HT1080 (cell line): Measurements from ENCODE around the gene PEX11B. TPM values are rescaled to one million over a fixed set of nuclear protein-coding genes. Genes with fewer than 3 reads are reported as not detected.
A peak's percentile ranks its signal among the peaks of the same experiment; 100 is the strongest.

Source experiments
- DNase-seq: peaks from one replicate; pipeline ENCODE4 v3.0.0-alpha.2; 2015; ENCODE audit warnings: low read depth
- polyA plus RNA-seq, 2 experiments: library from polyadenylated mRNA; depleted of rRNA; stranded (reverse); fragments of >200 nt; gene quantifications; 2 replicates each; pipeline ENCODE4 v1.2.3, GENCODE V29; 2015
- total RNA-seq: library from RNA; depleted of rRNA; stranded (reverse); fragments of >200 nt; shearing (Covaris generic); gene quantifications from 2 replicates; pipeline ENCODE4 v1.2.3, GENCODE V29; 2014; rRNA removed

Gene PEX11B, protein sequence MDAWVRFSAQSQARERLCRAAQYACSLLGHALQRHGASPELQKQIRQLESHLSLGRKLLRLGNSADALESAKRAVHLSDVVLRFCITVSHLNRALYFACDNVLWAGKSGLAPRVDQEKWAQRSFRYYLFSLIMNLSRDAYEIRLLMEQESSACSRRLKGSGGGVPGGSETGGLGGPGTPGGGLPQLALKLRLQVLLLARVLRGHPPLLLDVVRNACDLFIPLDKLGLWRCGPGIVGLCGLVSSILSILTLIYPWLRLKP
- total RNA-seq = 17.8 and 21.8 TPM in 2 replicates
- 25.8 and 26.0 TPM in 2 replicates for polyA plus RNA-seq (2015; cell fraction: cytosol; rRNA removed)
- polyA plus RNA-seq (2015; cell fraction: nucleus; rRNA removed) = 19.5 and 19.7 TPM in 2 replicates

DNA sequence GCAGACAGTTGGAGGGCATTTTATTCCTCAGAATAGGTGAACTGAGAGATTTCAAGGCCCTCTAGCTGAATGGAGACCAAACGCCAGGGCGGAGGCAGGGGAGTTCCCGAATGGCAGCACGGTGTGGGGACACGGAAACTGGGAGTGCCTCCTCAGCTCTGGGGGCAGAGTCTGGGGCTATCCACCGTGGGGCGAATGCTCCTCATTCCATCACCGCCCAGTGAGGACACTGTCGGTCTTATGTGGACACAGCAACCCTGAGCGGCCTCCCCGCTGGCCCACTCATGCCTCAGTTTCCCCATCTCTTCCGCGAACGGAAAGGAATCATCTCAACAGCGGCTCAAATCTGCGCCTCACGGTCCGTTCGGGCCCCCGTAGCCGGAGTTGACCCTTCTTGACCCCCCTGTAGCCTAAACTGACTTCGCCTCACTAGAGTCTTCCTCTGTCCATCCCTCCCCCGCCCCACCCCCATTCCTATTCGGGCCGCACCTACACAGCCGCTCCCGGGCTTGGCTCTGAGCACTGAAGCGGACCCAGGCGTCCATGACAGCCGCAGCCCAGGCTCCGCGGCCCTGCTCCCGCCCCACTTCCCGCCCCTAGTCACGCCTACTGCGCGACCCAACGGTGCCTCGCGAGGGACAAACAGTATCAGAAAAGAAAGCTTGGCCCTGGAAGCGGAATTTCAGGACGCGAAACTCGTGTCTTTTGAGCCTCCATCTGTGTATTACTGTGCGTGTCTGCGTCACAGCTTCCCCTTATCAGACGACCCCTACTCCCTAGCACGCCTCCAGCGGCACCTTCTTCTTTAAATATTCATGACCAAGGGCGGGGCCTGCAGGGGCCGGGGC is at the start of gene PEX11B:
PEX11B (minus strand) TSS at position 574 of the 848 bp plus-strand sequence; CDS start at position 545, 29 bp downstream.
- DNase-seq = peak; percentile 84

DNA sequence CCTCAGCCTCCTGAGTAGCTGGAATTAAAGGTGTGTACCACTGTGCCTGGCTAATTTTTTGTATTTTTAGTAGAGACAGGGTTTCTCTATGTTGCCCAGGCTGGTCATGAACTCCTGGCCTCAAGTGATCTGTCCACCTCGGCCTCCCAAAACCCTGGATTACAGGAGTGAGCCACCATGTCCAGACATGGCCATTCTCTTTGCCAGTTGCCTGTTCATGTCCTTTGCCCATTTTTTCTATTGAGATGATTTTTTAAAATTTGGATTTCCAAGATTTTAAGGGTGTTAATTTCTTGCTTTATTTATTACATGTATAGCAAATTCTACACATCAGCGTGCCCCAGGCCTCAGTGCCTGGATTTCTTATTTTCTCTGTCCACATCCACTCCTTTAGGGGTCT is 48.8 kb upstream of the PEX11B start:
- no peak for DNase-seq

DNA sequence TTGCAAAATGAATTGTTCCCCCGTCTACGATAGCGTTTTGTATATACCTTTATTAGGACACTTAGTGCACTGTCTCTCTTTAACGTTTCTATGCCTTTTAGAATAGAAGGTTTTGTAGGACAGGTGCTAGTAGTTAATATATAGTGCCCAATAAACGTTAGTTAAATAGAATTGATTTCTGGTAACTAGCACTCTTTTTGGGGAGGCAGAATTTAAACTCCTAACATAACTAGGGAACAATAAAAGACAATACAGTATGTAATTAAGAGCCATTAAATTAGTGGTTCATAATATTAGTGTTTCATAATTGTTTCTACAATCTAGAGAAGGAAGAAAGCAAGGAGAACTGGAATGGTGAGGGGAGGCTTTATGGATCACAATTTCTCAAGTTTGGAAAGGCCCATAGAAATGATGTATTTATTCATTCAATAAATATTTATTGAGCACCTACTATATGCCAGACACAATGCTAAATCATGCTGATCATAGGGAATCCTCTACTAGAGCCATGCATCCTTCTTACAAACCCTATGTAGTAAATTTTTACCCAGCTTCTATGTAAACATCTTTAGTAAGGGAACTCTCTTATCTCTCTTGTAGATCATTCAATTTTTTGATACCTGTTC is 46.7 kb upstream of the PEX11B start:
- DNase-seq = no peak

DNA sequence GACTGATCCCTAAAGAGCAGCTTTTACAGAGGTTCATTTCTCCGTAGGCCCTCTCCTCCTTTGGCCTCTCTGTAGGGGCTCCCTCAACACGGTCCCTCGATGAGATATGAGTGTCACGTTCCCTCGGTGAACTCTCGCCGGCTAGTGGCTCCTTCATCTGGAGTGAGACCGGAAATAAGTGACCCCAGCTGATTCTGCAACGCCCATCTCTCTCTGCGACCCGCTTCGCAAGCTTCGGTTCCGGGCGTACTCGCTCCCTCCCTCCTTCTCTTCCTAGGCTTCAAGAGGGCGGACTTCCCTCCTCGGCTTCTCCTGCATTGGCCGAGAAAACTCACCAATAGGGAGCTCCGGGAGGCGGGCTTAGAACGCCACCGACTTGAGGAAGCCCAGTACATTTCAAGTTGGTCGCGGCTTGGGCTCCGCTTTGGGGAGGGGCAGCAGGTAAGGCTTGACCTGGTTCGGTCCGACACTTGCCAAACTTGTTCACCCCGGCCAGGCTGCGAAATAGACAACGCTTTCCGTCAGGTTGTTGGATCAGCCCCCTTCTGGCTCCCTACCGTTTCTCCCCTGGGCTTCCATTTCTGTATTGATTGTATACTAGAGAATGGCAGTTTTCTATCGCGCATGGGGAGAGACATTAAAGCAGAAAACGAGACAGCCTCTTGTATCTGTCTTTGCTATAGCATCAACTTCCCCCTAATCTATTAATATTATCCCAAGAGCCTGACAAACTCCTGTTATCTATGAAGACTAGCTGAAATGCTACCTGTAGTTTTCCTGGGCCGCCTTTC is 46.0 kb upstream of the PEX11B start, which contains the start of the genes ANKRD34A and POLR3GL:
ANKRD34A (minus strand) TSS at position 248 of the 791 bp plus-strand sequence. CDS start 2,816 bp downstream, outside the sequence.
POLR3GL (plus strand) TSS at position 363 of the 791 bp plus-strand sequence. CDS start 10,176 bp downstream, outside the sequence.
- DNase-seq = peak; percentile 95

DNA sequence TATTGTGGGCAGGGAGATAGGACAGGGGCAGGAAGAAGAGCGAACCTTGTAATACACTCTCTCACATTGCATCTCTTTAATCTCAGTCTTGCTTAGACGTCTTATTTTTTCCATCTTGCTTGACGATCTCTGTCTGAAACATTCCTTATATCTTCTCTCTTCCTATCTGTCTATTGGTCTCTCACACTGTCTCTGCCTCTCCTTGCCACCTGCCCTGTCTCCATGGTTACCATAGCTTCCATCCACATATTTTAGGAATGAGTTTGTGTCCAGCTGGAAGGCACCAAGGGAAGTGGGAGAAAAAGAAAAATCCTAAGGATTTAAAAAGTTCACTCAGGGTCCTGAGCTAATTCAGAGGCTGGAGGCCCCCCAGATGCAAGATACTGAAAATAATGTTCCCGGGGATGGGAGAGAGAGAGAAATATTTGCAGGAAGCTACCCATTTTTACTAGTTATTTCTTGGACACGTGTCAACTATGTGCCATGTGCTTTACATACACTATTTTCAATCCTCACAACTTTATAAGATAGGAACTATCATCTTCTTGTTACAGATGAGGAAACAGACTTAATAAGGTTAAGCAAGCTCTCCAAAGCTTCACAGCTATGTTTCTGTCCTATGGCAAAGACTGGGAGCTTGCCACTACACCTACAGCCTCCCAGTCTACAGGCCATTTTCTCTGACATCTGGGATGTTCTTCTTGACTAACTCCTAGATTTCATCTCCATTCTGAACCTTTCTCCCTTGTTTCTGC is 44.9 kb upstream of the PEX11B start:
- DNase-seq = peak; percentile 80

DNA sequence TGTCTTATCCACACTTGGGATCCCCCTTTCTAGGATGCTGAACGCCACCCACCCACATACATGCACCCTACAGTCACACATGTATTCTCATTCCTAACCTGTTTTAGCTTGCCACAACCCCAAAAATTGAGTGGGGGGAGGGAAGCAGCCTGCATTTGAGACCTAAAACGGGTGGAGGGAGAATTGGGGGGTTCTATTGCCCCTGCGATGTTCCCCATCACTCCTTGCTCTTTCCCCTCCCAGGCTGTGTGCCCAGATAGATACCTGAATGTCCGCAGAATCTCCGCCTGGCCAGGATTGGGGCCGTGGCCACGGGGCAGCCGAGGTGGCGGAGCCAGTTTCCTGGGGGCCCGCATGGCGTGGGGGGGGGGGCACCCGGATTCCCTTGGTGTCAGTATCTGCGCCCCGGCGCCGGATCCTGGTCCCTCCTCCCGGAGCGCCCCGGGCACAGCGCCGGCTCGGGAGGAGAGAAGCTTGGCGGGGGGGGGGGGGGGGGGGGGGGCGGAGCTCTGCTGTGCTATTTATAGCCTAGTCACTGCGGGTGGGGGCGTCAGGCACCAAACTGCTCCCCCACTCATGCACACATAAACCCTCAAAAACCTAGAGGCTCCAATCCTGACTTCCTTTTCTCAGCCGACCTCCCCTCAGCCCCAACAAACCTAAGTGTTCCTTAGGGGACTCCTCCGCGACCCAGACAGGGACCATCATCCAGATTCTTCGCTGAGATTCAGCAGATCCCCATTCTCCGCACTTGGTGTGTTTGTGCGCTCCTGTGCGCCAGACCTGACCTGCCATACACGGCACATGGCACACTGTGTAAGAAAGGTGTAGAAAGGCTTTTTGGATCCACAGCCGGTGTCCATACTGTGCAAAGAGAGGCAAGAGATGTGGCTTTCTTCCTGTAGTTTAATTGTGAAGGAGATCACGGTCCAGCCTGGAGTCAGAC is 43.9 kb upstream of the PEX11B start:
- DNase-seq = no peak

DNA sequence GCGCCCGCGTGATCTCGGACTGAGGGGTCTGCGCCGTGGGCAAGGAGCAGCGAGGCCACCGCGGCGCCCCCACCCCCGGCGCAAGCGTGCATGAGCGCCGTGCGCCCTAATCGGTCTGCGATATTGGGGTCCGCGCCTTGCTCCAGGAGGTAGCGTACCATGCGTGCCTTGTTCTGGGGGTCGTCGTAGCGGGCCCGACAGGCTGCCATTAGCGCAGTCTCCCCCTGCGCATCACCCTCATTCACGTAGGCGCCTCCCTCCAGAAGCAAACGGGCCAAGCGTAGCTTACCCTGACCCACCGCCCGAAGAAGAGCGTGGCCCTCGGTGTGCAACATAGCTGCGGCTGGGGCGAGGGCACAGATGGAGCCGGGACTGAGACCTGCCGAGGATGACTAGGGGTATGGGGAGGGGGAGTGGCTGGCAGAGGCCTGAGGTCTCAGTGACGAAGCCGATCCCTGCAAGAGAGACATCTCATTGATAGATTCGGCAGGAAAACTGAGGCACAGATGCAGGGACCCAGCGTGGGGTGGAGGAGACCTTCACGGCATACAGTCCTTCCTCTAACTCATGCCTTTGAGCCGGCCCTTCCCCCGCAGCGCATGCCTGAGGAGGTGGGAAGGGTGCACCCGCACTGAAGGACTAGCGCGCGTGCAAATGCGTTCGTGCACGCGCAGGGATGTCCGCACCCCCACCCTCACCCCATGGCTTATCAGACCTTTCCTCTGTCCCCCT is 43.1 kb upstream of the PEX11B start:
- DNase-seq = no peak

DNA sequence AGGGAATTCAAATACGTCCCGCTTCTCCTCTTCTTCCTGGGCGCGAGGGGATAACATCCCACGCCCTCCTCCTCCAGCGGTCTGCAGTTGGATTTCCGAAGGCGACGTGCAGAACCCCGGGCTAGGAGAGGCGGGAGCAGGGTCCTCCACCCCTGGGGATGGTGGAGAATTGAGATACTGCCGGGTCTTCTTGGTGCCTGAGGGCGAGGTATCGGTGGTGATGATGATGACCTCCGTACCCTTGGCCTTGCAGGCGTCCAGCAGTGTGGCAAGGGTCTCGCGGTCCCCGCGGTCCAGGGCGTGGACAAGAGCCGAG is 42.5 kb upstream of the PEX11B start:
- no peak for DNase-seq

DNA sequence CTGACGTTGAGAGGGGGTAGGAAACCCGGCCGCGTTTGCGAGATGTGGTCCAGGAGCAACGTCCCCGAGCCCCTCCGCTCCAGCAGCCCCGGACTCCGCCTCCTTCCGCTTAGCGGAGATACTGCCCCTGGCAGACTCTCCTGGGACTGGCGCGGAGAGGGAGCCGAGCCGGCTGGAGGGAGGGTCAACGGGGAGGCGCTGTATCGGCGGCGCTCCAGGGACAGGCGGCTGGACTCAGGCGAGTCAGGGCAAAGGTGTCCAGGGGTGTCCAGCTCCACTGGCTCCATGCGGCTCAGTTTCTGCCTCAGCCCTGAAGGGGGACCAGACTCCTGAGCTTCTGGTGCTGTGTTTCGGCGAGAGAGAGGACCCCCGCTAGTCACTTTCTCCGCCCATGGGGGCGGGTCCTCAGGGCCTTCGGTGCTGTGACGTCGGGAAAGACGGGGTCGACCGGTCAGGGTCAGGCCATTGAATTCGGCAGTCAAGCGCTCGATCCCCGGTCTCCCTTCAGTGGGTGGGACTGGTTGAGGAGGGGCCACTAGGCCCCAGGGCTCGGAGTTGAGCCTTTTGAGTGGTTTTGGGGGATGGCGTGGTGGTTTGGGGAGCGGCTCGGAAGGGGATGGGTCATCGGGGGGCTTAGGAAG is 42.1 kb upstream of the PEX11B start:
- DNase-seq = peak; percentile 23

DNA sequence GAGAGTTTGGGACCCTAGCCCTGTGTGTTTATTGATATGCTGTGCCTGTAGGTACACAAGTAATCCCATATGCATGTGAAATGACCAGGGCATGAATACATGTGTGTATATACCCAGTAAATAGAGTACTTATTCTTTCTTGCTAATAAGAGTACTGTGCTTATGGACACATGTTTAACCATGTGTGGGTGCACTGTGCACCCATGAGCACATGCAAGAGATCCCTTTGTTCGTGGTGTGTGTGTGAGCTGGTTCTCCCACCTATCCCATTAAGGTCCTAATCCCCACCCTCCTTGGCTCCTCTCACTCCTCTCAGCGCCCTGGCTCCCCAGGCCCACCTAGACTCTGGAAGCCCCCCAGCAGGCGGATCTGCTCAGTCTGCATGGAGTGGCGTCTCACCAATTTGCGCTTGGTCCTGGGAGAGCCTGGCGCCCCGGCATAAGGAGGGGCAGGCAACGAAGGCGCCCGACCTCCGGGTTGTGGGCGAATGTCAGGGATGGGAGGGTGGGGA is 41.5 kb upstream of the PEX11B start:
- no peak for DNase-seq

DNA sequence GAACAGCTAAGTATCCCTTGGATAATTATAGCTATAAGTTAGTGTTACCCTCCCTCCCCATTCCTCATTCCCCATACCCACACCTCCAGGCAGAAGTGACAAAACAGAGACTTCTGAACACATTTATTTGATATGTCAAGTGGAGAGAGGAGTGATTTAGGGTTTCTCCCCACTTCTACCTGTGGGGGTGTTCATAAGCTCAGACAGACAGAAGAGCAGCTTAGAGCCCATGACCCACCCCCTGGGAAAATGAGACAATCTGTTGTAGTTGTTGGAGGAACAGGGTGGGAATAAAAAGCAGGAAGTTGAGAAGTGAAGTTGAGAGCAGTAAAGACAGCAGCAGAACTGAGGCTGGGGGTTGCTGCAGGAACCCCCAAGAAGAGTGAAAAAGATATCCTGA is 40.8 kb upstream of the PEX11B start:
- no peak for DNase-seq

DNA sequence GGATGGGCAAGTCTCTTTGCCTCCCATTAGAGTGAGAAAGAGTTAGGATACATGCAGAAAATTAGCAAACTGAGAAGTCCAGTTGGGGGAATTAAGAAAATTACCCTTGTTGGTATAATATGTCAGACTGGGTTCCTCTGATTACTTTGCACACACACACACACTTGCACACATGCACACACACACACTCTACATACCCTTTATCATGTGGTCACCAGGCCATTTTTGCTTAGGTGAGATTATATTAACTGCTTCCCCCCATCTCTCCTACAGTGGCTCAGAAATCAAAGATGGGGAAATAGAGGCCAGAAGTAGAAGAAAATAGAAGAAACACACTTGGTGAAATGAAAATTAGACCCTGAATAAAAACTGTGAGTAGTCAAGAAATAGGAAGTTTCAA is 40.2 kb upstream of the PEX11B start:
- no peak for DNase-seq

DNA sequence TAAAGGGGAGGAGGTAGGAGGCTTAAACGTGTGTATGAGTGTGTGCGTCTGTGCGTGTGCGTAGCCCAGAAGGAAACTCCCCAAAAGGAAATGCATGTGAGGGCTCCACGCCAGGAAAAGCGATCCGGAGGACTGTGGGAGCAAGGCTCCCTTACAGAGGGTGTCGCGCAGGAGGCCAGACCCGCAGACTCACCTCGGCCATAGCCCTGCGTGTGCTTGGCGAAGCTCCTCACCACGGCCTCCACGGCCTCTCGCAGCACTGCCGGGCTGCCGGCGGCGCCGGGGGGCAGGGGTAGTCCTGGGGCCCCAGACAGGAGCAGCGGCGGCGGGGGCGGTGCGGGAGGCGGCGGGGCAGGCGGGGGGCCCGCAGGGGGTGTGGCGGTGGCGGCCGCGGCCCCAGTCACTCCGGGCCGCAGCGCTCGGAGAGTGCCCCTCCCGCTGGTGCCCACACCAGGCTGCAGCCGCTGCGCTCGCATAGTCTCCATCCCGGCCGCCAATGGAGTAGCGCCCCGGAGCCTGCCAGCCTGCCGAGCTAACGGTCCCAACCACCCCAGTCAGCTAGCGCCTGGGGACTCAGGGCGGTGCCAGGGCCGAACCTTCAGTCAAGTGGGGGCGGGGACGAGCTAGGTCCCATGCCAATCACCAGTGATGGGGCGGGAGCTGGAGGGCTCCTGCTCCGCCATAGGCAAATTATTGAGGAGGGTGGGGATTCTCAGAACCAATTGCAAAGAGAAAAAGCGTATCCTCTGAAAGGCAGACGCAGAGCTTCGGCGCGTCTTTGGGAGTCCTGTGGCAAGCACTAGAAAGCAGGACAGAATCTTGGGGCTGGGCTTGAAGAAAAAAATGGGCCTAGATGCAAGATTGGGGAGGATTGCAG is 39.2 kb upstream of the PEX11B start, which contains the start of gene LIX1L:
LIX1L (minus strand) TSS at position 575 of the 877 bp plus-strand sequence; CDS start at position 485, 90 bp downstream.
- DNase-seq = peak; percentile 97

DNA sequence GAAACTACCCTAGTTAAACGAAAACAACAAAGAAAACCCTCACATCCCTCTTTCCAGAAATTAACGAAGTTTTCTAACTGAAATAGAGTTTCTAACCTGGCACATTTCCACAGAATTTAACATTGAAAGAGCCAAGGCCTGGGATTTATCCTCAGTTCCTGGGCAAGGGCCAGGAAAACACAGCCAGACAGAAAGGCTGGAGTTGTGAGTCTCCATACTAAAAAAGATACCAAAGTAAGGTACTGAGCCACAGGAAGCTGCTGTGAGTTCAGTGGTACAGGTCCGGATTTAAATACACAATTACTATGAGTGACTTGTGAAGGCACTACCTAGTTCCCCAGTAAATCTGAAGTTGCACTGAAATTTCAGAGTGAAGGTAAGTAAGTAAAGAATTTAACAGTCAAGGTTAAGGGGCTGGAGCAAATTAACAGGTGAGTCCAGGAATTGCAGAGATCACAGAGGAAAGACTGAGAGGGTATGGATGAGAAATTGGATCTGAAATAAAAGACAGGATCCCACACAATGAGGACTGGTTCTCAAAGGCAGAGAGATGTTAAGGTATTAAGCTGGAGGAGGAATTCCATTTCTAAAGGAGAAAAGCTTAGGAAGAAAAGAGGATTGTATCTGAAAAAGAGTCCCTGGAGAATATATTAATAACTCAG is 38.4 kb upstream of the PEX11B start:
- peak; percentile 5 for DNase-seq

DNA sequence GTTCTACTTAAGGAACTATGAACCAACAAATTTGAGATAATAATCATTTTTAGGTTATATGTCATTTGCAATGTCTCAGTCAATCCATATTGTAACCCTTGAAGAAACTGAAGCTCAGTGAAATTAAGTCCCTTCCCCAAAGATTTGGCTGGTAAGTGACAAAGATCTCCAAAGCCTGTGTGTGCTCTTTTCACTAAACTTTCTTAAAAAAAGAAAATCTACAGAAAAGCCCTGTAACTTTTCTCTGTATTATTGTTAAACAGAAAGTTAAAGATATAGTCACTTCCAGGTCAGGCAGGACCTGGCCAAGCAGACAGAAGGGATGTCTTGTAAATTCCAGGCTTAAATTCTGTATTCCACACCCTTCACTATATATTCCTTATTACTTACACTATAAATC is 37.8 kb upstream of the PEX11B start:
- no peak for DNase-seq

DNA sequence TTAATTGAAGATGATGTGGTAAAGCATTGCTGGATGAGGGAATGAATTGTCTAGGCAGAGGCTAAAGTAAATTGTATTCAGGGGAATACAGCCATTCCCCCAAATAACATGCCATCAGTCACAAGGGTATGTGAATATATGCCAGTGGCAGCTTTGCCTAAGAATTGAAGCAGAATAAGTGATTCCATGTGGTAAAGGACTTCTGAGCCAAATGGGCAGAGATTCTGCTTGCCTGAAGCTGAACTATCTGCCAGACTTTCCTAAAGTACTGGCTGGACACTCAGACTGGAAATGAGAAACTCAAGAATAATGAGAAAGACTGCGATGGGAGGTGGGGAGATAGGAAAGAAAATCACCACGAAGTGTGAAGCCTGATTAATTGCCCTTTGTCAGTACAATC is 36.9 kb upstream of the PEX11B start:
- DNase-seq = no peak
